Stimulated activated naive CD8-positive, alpha-beta T cell treated with anti-CD3 and anti-CD28 coated beads, Interleukin-15, Interleukin-2, amounts not matched to agents 100 U/mL and 50 U/mL, for 24 hours (primary cell): Measurements from ENCODE around the gene TAS1R1.

ENCODE experiments used
- ATAC-seq: fragments of 150-1000 bp; cut with Tn5 transposase; one replicate; pipeline ENCODE4 v1.10.0; 2021
- DNase-seq: peaks from one replicate; pipeline ENCODE4 v3.0.0; 2021

TAS1R1 gene

DNA sequence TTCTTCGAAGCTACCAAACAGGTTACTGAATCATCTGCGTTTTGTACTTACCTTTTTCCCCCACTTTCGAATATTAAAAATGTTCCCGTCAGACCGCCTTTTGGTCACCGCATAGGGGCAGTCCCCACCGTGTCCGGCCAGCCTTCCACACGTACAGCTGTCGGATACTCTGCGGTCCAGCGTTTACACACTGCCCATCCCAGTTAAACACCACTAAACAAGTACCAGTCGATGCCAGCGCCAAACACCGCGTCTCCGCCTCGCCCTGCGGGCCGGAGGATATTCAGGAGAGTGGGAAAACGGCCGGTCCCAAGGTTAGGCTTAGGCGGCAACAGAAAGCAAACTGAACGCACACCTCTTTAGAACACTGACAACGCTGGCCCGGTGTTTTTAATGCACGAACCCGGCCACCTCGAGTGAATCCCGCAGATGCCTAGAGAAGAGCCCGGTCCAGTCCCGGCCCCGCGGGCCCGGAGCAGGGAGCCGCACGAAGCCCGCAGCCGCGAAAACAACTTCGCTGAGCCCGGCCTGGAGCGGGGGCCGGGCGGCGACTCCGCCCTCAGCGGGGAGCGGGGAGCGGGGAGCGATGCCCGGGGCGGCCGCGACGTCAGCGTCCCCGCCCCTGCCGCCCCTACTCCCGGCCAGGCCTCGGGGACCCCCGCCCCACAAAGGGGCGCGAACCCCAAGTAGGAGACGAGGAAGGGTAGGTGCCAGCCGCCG is 57.7 kb downstream of the TAS1R1 start:
- DNase-seq (no peak), ATAC-seq (no peak)

DNA sequence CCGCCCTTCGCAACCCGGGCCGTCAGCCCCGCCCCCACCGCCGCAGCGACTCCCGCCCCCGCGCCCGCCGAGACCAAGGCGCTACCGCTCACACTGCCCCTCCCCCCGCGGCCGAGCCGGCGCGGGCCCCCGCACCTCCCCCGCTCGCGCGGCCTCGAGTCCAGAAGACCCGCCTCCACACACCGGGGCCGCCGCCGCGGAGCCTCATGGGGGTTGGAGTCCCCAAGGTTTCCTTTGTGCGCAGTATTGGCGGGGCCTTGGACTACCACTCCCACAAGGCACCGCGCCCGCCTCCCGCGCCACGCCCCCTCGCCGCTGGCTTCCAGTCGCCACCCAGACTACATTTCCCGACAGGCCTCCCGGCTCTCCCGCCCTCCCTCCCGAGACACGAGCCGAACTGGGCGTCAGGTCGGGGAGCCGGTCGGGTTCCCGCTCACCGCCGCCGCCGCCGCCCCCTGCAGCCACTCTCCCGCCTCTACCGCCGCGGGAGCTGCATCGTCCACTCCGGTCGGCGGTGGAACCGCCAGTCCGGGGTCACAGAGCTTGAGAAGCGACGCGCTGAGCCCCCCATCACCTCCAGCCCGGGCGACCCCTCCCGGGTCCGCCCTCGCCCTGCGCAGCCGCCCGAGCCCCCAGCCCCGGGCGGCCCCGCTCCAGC is 58.4 kb downstream of the TAS1R1 start, which contains the start of gene PHF13:
Gene PHF13 (plus strand): TSS at position 371 of the 658 bp plus-strand sequence. CDS start 336 bp downstream, outside the sequence.
- peak; percentile 100 for DNase-seq
- ATAC-seq: peak; percentile 98

- no peak for ATAC-seq
- peak; percentile 72 for DNase-seq
These were observed 59.2 kb downstream of the TAS1R1 start for GRCh38 chr1:6614019-6614928.

DNA sequence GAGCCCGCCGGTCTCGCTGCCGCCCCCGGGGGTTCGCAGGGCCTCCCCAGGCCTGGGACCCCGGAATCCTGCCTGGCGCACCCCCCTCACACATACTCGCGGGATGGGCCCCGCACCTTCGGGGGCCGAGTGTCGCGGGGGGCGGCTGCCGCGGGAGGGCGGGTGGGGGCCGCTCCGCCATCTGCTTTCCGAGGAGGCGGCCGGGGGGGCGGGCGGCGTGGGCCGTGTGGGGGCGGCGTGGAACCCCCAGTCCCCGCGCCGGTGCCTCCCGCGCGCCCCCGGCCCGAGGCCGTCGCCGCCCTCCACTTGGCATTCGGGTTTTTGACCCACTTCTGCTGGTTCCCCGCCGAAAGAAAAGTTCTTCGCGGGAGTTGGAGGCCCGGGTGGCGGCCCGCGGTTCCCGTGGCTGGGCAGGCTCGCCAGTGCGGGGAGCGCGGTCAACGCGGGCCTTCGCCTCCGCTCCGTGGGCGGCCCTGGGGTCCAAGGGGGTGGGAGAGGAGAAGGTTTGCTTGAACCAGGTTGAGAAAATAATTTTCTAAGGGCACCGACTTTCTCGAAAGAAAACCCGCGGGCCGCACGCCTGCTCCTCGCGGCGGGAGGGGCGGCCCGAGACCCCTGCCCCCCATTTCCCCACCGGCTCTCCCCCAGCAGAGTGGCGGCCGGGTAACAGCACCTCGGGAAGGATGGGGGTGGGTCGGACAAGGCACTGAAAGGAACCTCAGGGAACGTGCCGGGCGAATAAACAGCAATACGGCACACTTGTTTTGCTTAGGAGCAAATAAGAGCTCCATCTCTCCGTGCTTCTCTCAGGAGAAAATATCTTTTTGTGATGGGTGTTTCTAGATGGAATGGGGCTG is 60.0 kb downstream of the TAS1R1 start:
- DNase-seq (peak; percentile 19), ATAC-seq (no peak)

- no peak for ATAC-seq
- no peak for DNase-seq
These were observed 63.9 kb downstream of the TAS1R1 start for GRCh38 chr1:6619045-6619444.

- no peak for ATAC-seq
These were observed 66.6 kb downstream of the TAS1R1 start for GRCh38 chr1:6621429-6622391.

DNA sequence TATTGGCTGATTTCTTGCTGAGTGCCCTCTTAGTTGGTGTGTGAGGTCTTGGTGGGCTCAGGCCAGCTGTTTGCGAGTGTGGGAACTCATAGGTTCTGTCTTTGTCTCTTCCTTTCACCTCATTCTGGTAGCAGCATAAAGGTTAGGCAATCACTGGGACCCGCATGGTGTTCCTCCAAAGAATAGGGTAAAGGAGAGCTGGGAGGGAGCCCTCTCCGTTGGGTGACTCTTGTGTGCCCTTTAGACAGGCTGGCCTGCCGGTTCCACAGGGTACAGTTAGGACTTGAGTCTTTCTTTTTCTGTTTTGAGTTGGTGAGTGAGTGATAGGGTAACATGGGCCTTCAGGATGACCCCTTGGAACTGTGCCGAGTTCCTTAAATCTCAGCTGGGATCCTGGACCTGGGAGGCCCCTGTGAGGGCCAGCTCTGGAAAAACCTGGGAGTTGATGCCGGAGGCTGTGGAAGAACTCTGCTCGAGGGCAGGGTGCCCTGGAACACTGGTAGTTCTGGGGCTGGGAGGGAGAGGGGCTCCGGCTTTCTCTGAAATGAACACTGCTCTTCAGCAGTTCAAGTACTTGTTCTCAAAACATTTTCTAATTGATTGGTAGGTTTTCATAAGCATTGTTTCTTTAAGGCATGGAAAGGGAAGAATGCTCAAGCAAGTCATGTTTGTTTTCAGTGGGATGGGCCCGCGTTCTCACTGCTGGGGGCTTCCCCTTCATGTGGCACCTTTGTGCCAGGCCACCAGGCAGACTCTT is 67.5 kb downstream of the TAS1R1 start:
- no peak for ATAC-seq
- no peak for DNase-seq

More at GRCh38 chr1:6621429-6622391, 66.6 kb downstream of the TAS1R1 start:
- DNase-seq: no peak

DNA sequence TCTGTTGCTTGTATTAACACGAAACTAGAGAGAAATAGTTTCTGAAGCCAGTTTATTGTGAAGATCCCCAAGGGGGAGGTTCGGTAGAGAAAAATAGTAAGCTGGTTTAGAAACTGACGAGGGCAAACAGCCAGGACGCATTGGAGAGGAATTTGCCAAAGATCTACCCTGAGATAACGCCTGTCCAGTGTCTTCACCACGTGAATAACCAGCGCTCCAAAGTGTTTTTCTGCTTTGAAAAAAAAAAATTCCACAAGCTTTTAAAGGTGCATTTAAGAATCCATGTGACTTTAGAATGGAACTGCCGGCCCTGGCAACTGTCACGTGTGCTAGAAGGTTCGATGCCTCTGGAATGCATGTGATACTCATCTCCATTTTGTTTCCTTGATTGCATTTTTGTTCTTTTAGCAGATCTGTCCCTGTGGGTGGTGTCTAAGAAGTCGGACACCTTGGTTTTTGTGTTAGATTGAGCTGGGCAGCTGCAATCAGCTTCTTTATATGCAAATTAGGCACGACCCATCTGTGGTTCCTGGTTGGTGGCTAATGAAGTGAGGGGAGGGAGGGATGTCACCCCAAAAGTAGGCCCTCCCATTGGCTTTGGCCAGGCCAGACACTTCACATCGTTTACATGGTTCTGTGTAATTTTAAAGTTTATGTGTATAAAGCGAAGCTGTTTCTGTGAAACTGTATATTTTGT is 68.3 kb downstream of the TAS1R1 start:
- ATAC-seq (no peak), DNase-seq (no peak)

- ATAC-seq (peak; percentile 95), DNase-seq (peak; percentile 93)
These were observed 69.8 kb downstream of the TAS1R1 start, which contains the start of gene THAP3 for GRCh38 chr1:6624710-6625583. TSS of gene THAP3 (plus strand) at chr1:6624868. CDS start at chr1:6625219, 351 bp downstream.

GRCh38 chr1:6625584-6626149 is 70.6 kb downstream of the TAS1R1 start:
- peak; percentile 37 for DNase-seq
- ATAC-seq: peak; percentile 28

GRCh38 chr1:6627031-6627430 is 71.9 kb downstream of the TAS1R1 start:
- DNase-seq: no peak
- ATAC-seq: no peak

- DNase-seq: no peak
- ATAC-seq: no peak
These were observed 72.9 kb downstream of the TAS1R1 start for GRCh38 chr1:6627841-6628545.

DNA sequence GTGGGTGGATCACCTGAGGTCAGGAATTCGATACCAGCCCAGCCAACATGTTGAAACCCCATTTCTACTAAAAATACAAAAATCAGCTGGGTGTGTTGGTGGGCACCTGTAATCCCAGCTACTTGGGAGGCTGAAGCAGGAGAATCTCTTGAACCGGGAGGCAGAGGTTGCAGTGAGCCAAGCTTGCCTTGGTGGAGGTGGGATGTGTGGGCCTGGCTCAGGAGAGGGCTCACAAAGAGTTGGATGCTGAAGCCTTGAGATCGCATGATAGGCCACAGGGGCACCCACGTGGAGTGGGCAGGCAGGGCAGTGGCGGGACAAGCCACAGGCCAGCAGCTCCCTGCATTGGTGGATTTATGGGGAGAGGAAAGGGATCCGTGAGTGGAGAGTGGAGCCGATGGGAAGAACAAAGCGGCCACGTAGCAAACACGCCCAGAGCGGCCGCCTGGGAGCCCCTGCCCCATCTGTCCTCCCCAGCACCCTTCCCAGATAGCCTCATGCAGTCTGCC is 73.9 kb downstream of the TAS1R1 start:
- DNase-seq (no peak), ATAC-seq (no peak)
